ENCODE results near the gene SLC22A31.

SLC22A31 gene

DNA sequence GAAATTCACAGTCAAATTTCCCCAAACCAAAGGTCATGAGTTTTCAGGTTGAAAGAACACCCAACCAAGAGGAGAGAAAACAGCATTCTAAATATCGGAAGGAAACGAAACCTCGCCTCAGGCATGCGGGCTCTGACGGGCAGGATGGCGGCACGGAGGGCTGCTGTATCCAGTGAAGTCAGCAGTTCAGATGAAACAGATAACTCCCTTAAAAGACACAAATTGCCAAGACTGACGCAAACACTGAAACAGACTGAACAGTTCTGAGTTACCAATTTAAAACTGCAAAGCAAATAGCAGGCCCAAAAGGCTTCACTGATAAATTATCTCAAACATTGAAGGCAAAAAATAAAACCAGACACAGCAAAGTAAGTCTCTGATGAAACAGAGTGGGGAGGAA, 49.4 kb downstream of the SLC22A31 start:
- Histone ChIP-seq H3K4me3 (ENCODE audit: low read length) (no peak overlapping the region), H3K27ac (ENCODE audit: low read depth, low read length) (no peak overlapping the region), H3K9ac (ENCODE audit: low read length) (no peak overlapping the region), H3K27me3 (ENCODE audit: control insufficient read depth, insufficient read depth, low read length) (no peaks in the 10 kb centered on the region), H3K4me1 (ENCODE audit: control insufficient read depth, insufficient read depth, low read length) (peaks cover 8% of the 10 kb centered on the region), H3K36me3 (ENCODE audit: control insufficient read depth, insufficient read depth, low read length) (peaks cover 17% of the 10 kb centered on the region)

GRCh38 chr16:89150090-89150835, 50.1 kb downstream of the SLC22A31 start:
- Histone ChIP-seq H3K36me3 (ENCODE audit: control insufficient read depth, insufficient read depth, low read length) (peaks cover 22% of the 10 kb centered on the region), H3K27ac (ENCODE audit: low read depth, low read length) (no peak overlapping the region), H3K4me3 (ENCODE audit: low read length) (no peak overlapping the region), H3K4me1 (ENCODE audit: control insufficient read depth, insufficient read depth, low read length) (peaks cover 7% of the 10 kb centered on the region), H3K27me3 (ENCODE audit: control insufficient read depth, insufficient read depth, low read length) (no peaks in the 10 kb centered on the region), H3K9ac (ENCODE audit: low read length) (no peak overlapping the region)

- Histone ChIP-seq H3K27me3 (ENCODE audit: control insufficient read depth, insufficient read depth, low read length) (no peaks in the 10 kb centered on the region), H3K4me3 (ENCODE audit: low read length) (no peak overlapping the region), H3K27ac (ENCODE audit: low read depth, low read length) (no peak overlapping the region), H3K36me3 (ENCODE audit: control insufficient read depth, insufficient read depth, low read length) (peaks cover 24% of the 10 kb centered on the region), H3K9ac (ENCODE audit: low read length) (no peak overlapping the region), H3K4me1 (ENCODE audit: control insufficient read depth, insufficient read depth, low read length) (no peaks in the 10 kb centered on the region)
These were observed 51.0 kb downstream of the SLC22A31 start for GRCh38 chr16:89149386-89149785.

DNA sequence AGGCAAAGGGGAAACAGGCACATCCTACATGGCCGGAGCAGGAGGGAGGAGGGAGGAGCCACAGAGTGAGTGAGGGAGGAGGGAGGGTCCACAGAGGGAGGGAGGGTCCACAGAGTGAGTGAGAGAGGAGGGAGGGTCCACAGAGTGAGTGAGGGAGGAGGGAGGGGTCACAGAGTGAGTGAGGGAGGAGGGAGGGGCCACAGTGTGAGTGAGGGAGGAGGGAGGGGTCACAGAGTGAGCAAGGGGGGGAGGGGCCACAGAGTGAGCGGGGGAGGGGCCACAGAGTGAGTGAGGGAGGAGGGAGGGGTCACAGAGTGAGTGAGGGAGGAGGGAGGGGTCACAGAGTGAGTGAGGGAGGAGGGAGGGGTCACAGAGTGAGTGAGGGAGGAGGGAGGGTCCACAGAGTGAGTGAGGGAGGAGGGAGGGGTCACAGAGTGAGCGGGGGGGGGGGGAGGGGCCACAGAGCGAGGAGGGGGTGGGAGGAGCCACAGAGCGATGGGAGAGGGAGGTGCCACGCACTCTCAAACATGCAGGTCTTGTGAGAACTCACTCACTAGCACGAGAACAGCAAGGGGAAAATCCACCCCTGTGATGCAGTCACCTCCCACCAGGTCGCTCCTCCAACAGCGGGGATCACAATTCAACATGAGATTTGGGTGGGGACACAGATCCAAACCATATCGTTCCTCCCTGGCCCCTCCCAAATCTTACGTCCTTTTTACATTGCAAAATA, 53.1 kb downstream of the SLC22A31 start:
- no peak overlapping the region for H3K9ac ChIP-seq (ENCODE audit: low read length)
- peaks cover 24% of the 10 kb centered on the region for H3K36me3 ChIP-seq (ENCODE audit: control insufficient read depth, insufficient read depth, low read length)
- H3K27me3 ChIP-seq (ENCODE audit: control insufficient read depth, insufficient read depth, low read length), result no peaks in the 10 kb centered on the region
- H3K4me3 ChIP-seq (ENCODE audit: low read length), result no peak overlapping the region
- H3K4me1 ChIP-seq (ENCODE audit: control insufficient read depth, insufficient read depth, low read length), result no peaks in the 10 kb centered on the region
- no peak overlapping the region for H3K27ac ChIP-seq (ENCODE audit: low read depth, low read length)

DNA sequence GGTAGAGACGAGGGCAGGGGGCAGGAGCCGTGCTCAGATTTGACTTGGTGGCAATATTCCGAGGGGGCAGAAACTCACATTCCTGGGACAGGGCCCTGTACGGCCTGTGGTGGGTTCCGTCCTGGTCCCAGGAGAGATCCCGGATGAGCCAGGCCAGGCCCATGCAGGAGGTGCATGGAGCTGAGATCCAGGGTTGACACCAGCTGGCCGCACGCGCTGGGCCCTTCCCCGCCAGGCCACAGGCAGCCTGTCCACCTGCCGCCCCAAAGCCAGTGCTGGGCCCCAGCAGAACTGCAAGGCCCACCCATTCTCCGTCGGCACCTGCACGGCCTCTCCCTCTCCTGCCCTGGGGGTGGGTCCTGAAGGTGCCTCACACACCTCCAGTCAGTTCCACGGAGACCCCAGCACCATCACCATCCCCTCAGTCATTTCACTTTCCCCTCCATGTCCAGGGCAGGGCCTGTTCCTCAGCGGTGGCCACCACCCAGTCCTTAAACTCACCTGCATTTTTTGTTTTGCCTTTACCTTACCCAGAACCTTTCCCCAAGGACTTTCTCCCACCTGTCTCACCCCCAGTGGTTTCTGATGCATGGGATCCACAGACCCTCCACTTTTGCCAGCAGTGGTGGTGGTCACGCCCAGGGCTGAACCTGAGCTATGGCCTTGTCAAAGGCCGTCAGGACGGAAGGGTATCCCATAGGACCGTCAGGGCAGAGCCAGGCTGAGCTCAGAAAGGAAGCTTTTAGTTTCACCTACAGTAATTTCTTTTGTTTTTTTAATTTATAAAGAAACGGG, 53.9 kb downstream of the SLC22A31 start:
- Histone ChIP-seq H3K9ac (ENCODE audit: low read length) (no peak overlapping the region), H3K4me3 (ENCODE audit: low read length) (no peak overlapping the region), H3K36me3 (ENCODE audit: control insufficient read depth, insufficient read depth, low read length) (peaks cover 25% of the 10 kb centered on the region), H3K27me3 (ENCODE audit: control insufficient read depth, insufficient read depth, low read length) (no peaks in the 10 kb centered on the region), H3K4me1 (ENCODE audit: control insufficient read depth, insufficient read depth, low read length) (no peaks in the 10 kb centered on the region), H3K27ac (ENCODE audit: low read depth, low read length) (no peak overlapping the region)

All from rectal smooth muscle tissue (tissue), 1 donor.